HS-5 (cell line): ENCODE data around the gene MSL3B.

Experiments
- DNase-seq: peaks from one replicate; pipeline ENCODE4 v3.0.0-alpha.2; 2012; ENCODE audit warnings: low read depth

Gene MSL3B

GRCh38 chr2:233832869-233833311 is 35.3 kb downstream of the MSL3B start:
- no peak for DNase-seq

DNA sequence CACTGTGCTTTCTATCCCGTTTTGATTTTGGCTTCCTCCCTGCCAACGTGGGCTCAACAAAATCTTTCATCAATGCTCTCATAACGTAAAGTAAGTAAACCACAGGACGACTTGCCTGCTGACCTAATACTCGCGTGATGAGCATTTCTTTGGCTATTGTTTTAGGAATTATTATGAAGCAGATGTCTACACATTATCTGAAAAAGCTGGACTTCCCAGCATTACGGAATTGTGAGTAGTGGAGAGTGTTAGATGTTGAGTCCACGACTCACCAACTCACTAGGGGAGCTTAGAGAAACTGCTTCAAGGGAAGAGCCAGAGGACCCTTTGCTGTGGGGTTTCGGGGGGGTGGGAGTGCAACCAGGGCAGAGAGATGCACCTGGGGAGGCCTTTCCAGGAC is 35.8 kb downstream of the MSL3B start:
- peak; percentile 22 for DNase-seq

DNA sequence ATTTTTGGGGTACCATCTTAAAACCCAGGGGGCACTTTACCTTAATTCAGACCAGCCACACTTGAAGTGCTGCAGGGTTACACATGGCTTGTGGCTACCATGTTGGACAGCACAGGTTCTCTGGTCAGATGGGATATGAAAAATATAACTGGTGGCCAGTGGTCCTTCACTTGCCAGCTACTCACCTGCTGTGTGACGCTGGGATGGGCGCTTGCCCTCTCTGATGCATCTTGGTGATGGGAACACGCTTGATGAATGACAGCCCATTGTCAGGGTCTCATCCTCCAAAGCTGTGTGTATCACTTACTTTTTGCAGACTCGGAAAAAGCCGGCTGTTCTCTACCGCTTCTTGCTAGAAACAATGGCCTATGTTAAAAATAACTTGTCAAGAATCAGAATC is 36.3 kb downstream of the MSL3B start:
- DNase-seq, result no peak

DNA sequence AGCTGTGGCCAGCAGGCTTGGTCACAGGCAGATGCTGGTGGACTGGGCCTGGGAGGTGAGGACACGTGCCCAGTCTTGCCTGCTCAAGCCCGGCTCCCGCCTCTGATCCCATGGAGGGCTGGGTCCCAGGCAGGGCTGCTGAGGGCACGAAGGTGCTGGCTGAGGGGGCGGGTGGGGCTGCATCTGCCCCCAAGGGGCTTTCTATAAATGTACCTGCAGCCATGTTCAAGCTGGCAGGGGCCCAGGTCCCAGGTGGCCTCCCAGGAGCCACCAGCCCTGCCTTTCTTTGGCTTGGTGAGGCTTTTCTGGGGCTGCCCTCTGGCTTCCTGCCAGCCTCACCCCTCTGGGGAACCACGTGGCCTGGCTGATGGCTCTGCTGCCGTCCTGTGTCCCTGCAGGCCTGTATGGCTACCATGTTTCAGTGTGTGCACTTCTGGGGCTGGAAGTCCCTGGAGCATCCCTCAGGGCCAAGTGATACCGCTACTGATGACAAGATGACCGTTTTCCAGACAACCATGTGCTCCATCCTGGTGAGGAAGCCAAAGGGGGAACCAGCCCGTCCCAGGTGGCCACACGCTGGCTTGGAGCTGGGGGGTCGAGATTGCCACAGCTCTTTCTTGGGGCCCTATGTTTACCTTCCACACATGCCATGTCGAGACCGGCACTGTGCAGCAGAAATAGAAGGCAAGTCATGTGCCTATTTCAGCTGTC is 37.0 kb downstream of the MSL3B start:
- no peak for DNase-seq

DNA sequence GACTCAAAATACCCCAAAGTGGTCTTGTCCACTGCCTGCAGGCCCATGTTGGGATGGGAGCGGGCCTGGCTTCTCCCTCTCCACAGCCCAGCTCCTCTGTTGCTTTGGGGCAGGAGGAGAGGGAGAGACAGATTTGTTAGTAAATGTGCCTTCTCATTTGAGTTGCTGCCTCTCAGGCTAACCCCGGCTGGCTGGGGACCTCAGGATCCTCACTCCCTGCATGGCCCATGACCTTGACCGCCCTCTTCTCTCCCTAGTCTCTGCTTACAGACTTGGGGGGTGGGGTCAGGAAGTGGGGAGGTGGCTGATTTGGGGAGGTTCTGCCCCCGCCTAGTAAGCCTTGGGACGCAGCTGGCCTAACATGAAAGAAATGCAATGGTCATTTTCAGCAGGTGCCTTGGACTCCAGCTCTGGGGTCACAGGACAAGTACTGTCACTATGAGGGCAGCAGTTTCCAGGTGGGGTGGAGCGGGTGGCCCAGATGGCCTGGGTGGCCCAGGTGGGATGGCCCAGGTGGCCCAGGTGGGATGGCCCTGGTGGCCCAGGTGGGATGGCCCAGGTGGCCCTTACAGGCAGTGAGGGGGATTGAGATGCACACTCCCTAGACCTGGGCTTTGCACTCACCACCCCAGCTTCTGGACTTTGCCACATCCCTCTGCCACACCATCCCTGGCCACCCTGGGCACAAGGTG is 37.9 kb downstream of the MSL3B start:
- DNase-seq, result no peak

DNA sequence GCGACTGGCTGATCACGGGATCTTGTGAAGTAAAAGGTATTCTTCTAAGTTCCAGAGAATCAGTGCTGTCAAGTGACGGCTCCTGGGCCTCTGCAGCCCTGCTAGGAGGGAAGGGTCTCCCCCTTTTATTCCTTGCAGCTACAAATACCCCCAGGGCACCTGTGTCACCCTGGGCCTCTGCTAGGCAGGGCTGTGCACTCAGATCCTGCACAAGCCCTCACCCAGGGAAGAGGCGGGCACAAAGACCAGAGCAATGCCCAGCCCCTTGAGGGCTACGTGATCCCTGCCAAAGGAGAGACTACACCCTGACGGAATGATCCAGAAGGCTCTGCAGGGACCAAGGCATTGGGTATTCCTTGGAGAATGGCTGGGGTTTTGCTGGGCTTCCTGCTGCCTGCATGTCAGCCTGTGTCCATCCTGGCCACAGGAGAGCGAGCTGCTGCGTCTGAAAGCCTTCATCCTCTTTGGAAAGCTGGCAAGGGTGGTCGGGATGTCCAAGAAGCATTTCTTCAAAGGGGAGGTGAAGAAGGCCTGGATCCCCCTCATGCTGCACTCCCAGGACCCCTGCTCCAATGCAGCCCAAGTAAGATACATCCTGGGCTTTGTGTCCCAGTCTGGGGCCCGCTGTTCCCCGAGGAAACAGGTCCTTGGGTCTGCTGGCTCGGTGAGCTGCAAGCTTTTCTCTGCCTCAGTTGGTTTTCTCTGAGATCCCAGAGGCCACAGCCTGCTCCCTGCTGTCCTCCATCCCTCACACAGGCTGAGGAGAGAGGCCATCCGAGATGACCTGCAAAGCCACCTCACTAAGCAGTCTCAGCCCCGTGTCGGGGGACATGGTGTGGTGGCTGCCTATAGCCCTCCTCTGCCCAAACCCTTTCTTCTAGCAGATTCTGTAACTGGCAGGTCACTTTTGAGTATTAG is 38.7 kb downstream of the MSL3B start:
- DNase-seq, result no peak

DNA sequence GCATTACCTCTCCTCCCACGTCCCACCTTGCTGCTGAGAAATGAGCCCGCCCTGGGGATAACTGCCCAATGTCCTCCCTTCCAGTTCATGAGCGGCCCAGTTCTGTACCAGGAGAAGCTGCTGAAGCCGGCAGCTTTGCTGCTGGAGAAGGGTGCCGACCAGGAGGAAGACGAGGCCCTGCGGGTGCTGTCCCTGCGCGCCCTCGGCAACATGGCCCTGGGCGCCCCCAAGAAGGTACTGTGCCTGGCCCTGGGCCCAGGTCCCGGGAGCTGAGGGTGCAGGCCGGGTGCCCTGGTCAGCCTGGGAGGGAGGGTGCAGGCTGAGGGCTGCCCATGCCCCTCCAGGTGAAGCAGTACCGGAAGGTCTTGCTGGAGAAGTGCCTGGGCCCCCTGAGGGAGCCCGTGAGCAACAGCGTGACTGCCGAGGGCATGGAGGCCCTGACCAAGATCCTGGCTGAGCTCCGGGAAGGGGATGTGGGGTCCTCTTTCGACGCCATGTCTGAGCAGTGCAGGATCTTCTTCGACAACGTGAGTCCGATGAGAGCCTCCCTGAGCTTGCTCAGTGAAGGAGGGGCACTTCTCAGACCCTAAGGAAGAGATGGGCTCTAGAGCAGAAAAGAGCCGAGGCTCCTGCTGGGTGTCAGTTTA is 39.5 kb downstream of the MSL3B start:
- DNase-seq, result no peak

GRCh38 chr2:233824373-233824772 is 43.8 kb downstream of the MSL3B start:
- DNase-seq, result no peak

- DNase-seq, result no peak
These were observed 44.5 kb downstream of the MSL3B start for GRCh38 chr2:233823731-233824121.

GRCh38 chr2:233822781-233823730 is 45.1 kb downstream of the MSL3B start:
- DNase-seq, result no peak

GRCh38 chr2:233822101-233822771 is 46.0 kb downstream of the MSL3B start:
- no peak for DNase-seq

DNA sequence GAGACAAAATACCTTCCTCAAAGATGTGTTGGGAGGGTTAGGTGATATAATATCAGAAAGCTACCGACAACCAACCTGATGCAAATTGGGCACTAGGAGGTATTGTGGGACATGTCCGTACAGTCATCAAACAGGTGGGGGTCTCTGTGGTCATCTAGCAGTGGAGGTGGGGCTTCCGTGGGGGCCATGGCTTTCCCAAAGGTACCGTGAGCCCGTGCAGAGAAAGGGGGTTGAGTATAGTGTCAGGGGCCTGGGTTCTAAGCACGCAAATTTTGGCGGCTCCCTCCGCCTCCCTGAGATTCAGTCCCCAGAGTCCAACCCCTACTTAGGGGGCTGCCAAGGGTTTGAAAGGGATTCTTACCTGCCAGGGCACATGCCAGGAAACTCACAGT is 46.5 kb downstream of the MSL3B start:
- DNase-seq, result no peak

GRCh38 chr2:233821196-233821595 is 47.0 kb downstream of the MSL3B start:
- no peak for DNase-seq

DNA sequence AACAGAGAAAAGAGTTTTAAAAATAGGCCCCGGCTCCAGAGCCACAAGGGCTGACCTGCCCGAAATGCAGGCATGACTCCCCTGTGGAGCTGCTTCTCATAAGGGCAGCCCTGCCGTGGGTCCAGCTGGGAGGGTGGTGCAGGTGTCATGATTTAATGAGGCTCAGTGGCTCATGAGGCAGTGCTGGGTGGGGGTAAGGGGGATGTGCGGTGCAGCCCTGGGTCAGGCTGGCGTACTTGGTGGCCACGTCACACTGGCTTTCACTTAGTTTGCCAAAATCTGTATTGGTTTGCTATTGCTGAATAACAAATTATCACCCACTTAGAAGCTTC is 47.4 kb downstream of the MSL3B start:
- DNase-seq, result no peak

- DNase-seq, result no peak
These were observed 48.1 kb downstream of the MSL3B start for GRCh38 chr2:233819884-233820773.

- no peak for DNase-seq
These were observed 49.3 kb downstream of the MSL3B start for GRCh38 chr2:233818639-233819621.

GRCh38 chr2:233817995-233818638 is 50.1 kb downstream of the MSL3B start:
- no peak for DNase-seq
